T-helper 2 cell treated with Interferon-gamma antibody and Interleukin-4, amounts not matched to agents 5 μg/mL and 100 μg/mL, for 36 hours (primary cell): Measurements from ENCODE around the gene TMEM245.
"Not testable (repeated sequence)": the region's sequence is repeated elsewhere in the genome, so short reads cannot be mapped to it uniquely, and the experiment has no call there.

ENCODE experiments used
- DNase-seq: peaks from one replicate; pipeline ENCODE4 v3.0.0; 2021; ENCODE audit warnings: low spot score
- H3K27ac Mint-ChIP-seq: one replicate; pipeline ENCODE4 v1.8.0; 2021; ENCODE audit warnings: mild to moderate bottlenecking, mixed read lengths
- H3K27me3 Mint-ChIP-seq: one replicate; pipeline ENCODE4 v1.8.0; 2021; ENCODE audit warnings: low read depth, mixed read lengths
- H3K36me3 Mint-ChIP-seq: one replicate; pipeline ENCODE4 v1.8.0; 2021; ENCODE audit warnings: low read depth, mixed read lengths
- H3K4me1 Mint-ChIP-seq: one replicate; pipeline ENCODE4 v1.8.0; 2021; ENCODE audit warnings: low read depth, mixed read lengths
- H3K4me3 Mint-ChIP-seq: one replicate; pipeline ENCODE4 v1.8.0; 2022; ENCODE audit warnings: mild to moderate bottlenecking, moderate library complexity, mixed read lengths
- H3K9me3 Mint-ChIP-seq: one replicate; pipeline ENCODE4 v1.8.0; 2021; ENCODE audit warnings: mixed read lengths

TMEM245 gene

DNA sequence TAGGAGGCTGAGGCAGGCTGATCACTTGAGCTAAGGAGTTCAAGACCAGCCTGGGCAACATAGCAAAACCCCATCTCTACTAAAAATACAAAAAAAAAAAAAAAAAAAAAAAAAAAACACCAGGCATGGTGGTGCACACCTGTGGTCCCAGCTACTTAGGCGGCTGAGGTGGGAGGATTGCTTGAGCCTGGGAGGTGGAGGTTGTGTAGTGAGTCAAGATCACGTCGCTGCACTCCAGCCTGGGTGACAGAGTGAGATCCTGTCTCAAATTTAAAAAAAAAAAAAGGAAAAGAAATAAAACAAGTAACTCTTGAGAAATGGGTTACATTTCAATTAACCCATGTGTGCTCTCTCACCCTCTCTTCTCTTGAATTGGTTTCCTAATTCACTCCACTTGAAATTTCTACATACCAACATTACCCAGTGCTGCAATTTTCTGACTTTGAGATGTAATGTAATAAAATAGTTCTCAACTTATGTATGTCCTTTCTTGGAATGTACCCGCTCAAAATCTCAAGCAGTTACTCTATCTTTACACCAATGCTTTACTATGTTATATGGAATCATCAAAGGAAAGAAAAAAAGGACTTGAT lies 35.8 kb downstream of the TMEM245 start:
- Mint-ChIP-seq H3K9me3 (no peaks in the 10 kb centered on the region), H3K4me3 (no peak overlapping the region), H3K27ac (no peak overlapping the region), H3K4me1 (peaks cover 12% of the 10 kb centered on the region), H3K36me3 (peaks cover 51% of the 10 kb centered on the region), H3K27me3 (no peaks in the 10 kb centered on the region)
- DNase-seq, result no peak

GRCh38 chr9:109083141-109083540 lies 36.6 kb downstream of the TMEM245 start:
- H3K27ac Mint-ChIP-seq, result no peak overlapping the region
- H3K27me3 Mint-ChIP-seq, result no peaks in the 10 kb centered on the region
- peaks cover 51% of the 10 kb centered on the region for H3K36me3 Mint-ChIP-seq
- peaks cover 12% of the 10 kb centered on the region for H3K4me1 Mint-ChIP-seq
- H3K9me3 Mint-ChIP-seq, result no peaks in the 10 kb centered on the region
- no peak overlapping the region for H3K4me3 Mint-ChIP-seq
- no peak for DNase-seq

GRCh38 chr9:109082091-109082620 lies 37.6 kb downstream of the TMEM245 start:
- H3K27ac Mint-ChIP-seq, result no peak overlapping the region
- H3K9me3 Mint-ChIP-seq, result no peaks in the 10 kb centered on the region
- H3K4me3 Mint-ChIP-seq, result no peak overlapping the region
- peaks cover 12% of the 10 kb centered on the region for H3K4me1 Mint-ChIP-seq
- peaks cover 50% of the 10 kb centered on the region for H3K36me3 Mint-ChIP-seq
- no peaks in the 10 kb centered on the region for H3K27me3 Mint-ChIP-seq
- no peak for DNase-seq

GRCh38 chr9:109074236-109074889 lies 45.4 kb downstream of the TMEM245 start:
- no peaks in the 10 kb centered on the region for H3K9me3 Mint-ChIP-seq
- DNase-seq, result no peak
- no peak overlapping the region for H3K27ac Mint-ChIP-seq
- peaks cover 42% of the 10 kb centered on the region for H3K36me3 Mint-ChIP-seq
- no peak overlapping the region for H3K4me3 Mint-ChIP-seq
- no peaks in the 10 kb centered on the region for H3K4me1 Mint-ChIP-seq
- H3K27me3 Mint-ChIP-seq, result no peaks in the 10 kb centered on the region

DNA sequence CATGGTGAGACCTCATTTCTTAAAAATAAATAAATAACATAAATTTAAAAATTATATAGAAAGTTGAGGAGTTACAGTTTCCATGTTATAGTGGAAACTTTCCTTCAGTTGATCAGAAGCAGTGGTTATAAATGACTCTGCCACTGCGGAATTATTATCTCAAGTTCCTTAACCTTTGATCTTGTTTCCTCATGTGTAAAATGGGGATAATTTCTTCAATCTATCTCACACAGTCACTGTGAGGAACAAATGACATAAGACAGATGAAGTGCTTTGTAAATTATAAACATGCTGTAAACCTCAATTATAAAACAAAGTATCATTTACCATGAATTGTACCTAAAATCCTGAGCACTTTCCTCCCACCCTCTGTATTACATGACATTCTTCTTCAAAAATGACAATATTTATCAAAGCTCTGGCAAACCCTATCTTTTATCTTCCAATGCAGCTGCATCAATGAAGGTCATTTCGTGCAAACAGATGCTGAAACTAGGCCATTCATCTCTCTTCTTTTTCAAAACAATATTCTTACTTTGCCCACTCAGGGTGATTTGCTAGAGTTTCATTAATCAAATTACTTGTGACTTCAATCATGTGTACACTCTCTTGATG lies 46.8 kb downstream of the TMEM245 start:
- no peak overlapping the region for H3K27ac Mint-ChIP-seq
- no peaks in the 10 kb centered on the region for H3K4me1 Mint-ChIP-seq

DNA sequence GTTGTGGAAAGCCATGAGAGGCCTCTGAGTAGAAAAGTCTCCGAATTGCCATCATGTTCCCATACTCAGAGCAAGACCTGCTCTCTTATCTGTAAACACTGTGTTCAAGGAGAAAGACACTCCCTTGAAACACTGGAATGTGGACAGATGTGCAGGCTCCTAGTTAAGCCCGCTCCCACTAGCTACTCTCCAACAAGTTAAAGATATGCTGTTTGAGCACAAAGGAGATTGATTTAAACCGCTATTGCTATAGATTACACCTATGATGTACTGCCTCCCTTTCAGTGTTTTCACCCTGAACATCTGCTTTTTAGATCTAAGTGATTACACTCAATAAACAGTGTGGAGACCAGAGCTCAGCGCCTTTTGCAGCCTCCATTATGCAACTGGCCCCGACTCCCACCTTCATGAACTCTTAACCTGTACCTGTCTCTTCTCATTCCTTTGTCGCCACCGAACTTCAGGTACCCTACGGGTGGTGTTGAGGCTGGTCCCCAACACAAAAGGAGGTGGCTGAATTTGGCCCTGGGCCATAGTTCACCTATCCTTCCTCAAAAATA lies 47.5 kb downstream of the TMEM245 start:
- Mint-ChIP-seq H3K27me3 (no peaks in the 10 kb centered on the region), H3K27ac (no peak overlapping the region), H3K4me3 (no peak overlapping the region), H3K4me1 (no peaks in the 10 kb centered on the region), H3K9me3 (no peaks in the 10 kb centered on the region), H3K36me3 (peaks cover 36% of the 10 kb centered on the region)
- DNase-seq, result no peak

More for the DNA sequence above, 46.8 kb downstream of the TMEM245 start:
- H3K27me3 Mint-ChIP-seq, result no peaks in the 10 kb centered on the region
- no peak for DNase-seq
- peaks cover 32% of the 10 kb centered on the region for H3K36me3 Mint-ChIP-seq
- H3K4me3 Mint-ChIP-seq, result no peak overlapping the region
- no peaks in the 10 kb centered on the region for H3K9me3 Mint-ChIP-seq

- H3K27ac Mint-ChIP-seq, result no peak overlapping the region
- peaks cover 20% of the 10 kb centered on the region for H3K36me3 Mint-ChIP-seq
These were observed 51.0 kb downstream of the TMEM245 start for GRCh38 chr9:109068764-109069163.

GRCh38 chr9:109064963-109065702 lies 54.6 kb downstream of the TMEM245 start:
- H3K36me3 Mint-ChIP-seq, result peaks cover 26% of the 10 kb centered on the region
- no peaks in the 10 kb centered on the region for H3K9me3 Mint-ChIP-seq
- no peaks in the 10 kb centered on the region for H3K27me3 Mint-ChIP-seq
- no peak overlapping the region for H3K4me3 Mint-ChIP-seq
- no peak overlapping the region for H3K27ac Mint-ChIP-seq
- no peak for DNase-seq
- H3K4me1 Mint-ChIP-seq, result no peaks in the 10 kb centered on the region

More at GRCh38 chr9:109068764-109069163, 51.0 kb downstream of the TMEM245 start:
- no peak for DNase-seq
- H3K4me3 Mint-ChIP-seq, result no peak overlapping the region
- no peaks in the 10 kb centered on the region for H3K9me3 Mint-ChIP-seq
- no peaks in the 10 kb centered on the region for H3K27me3 Mint-ChIP-seq
- H3K4me1 Mint-ChIP-seq, result no peaks in the 10 kb centered on the region

- H3K27me3 Mint-ChIP-seq, result no peaks in the 10 kb centered on the region
- DNase-seq, result no peak
- no peak overlapping the region for H3K4me3 Mint-ChIP-seq
- H3K9me3 Mint-ChIP-seq, result no peaks in the 10 kb centered on the region
- no peak overlapping the region for H3K27ac Mint-ChIP-seq
- peaks cover 35% of the 10 kb centered on the region for H3K36me3 Mint-ChIP-seq
- no peaks in the 10 kb centered on the region for H3K4me1 Mint-ChIP-seq
These were observed 56.0 kb downstream of the TMEM245 start for GRCh38 chr9:109063760-109064159.

DNA sequence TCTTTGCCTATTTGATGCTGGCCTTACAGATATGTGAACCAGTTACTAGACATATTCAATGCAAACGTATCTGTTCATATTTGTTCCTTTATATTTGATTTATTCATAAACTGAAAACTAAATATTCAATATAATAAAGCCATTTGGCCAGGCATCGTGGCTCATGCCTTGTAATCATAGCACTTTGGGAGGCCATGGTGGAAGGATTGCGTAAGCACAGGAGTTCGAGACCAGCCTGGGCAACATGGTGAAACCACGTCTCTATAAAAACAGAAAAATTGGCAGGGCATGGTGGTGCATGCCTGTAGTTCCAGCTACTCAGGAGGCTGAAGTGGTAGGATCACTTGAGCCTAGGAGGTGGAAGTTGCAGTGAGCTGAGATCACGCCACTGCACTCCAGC lies 57.2 kb downstream of the TMEM245 start:
- no peak overlapping the region for H3K4me3 Mint-ChIP-seq
- DNase-seq, result no peak
- H3K36me3 Mint-ChIP-seq, result peaks cover 41% of the 10 kb centered on the region
- no peaks in the 10 kb centered on the region for H3K27me3 Mint-ChIP-seq
- H3K27ac Mint-ChIP-seq, result no peak overlapping the region
- no peaks in the 10 kb centered on the region for H3K4me1 Mint-ChIP-seq
- H3K9me3 Mint-ChIP-seq, result no peaks in the 10 kb centered on the region

GRCh38 chr9:109060191-109060590 lies 59.6 kb downstream of the TMEM245 start:
- H3K9me3 Mint-ChIP-seq, result no peaks in the 10 kb centered on the region
- H3K36me3 Mint-ChIP-seq, result peaks cover 50% of the 10 kb centered on the region
- no peaks in the 10 kb centered on the region for H3K27me3 Mint-ChIP-seq

GRCh38 chr9:109053121-109053520 lies 66.6 kb downstream of the TMEM245 start:
- H3K9me3 Mint-ChIP-seq, H3K4me1 Mint-ChIP-seq, H3K27me3 Mint-ChIP-seq, H3K27ac Mint-ChIP-seq, H3K4me3 Mint-ChIP-seq, DNase-seq: not testable (repeated sequence)
- peaks cover 68% of the 10 kb centered on the region for H3K36me3 Mint-ChIP-seq

More at GRCh38 chr9:109060191-109060590, 59.6 kb downstream of the TMEM245 start:
- no peak for DNase-seq
- H3K4me1 Mint-ChIP-seq, result peaks cover 1% of the 10 kb centered on the region
- H3K4me3 Mint-ChIP-seq, result no peak overlapping the region
- no peak overlapping the region for H3K27ac Mint-ChIP-seq

DNA sequence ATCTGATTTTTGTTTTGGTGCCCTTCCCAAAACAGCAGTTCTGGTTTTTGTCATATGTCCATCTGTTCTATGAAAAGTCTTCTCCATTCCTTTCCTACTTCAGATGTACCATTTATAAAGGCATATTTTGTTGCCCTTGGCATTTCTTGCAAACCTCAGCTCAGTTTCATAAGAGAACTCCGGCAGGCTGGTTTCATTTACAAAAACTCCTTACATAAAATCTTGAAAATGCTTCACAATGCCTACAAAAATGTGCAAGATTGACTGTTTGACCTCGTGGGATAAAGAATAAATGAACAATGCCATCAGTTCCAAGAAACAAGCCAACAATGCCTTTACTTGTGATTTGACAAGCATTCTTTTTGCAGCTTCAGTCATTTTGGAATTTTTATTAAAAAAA lies 67.3 kb downstream of the TMEM245 start:
- H3K4me3 Mint-ChIP-seq, result no peak overlapping the region
- no peaks in the 10 kb centered on the region for H3K9me3 Mint-ChIP-seq
- H3K27ac Mint-ChIP-seq, result no peak overlapping the region
- H3K27me3 Mint-ChIP-seq, result no peaks in the 10 kb centered on the region
- peaks cover 67% of the 10 kb centered on the region for H3K36me3 Mint-ChIP-seq
- peaks cover 9% of the 10 kb centered on the region for H3K4me1 Mint-ChIP-seq
- no peak for DNase-seq
